Breast epithelium (tissue), 4 donors: ENCODE results near the gene CS. TPM values are rescaled to one million over a fixed set of nuclear protein-coding genes. Genes with fewer than 3 reads are reported as not detected.
A peak's percentile ranks its signal among the peaks of the same experiment; 100 is the strongest.
"Not testable (repeated sequence)": the region's sequence is repeated elsewhere in the genome, so short reads cannot be mapped to it uniquely, and the experiment has no call there.

Experiments
- DNase-seq, 2 donors: peaks; one replicate each; pipeline ENCODE4 v3.0.0-alpha.2; 2019; ENCODE audit warnings: low spot score in 2 of 2
- H3K27ac ChIP-seq, 2 donors: fragments of 200-600 bp; sonication (generic) in 1 of 2; one replicate each; pipeline ENCODE4 v1.5.1; 2016 to 2019; ENCODE audit warnings: mild to moderate bottlenecking in 1 of 2
- H3K27me3 ChIP-seq, 2 donors: fragments of 200-600 bp; sonication (generic) in 1 of 2; one replicate each; pipeline versions ENCODE4 v1.5.1 to v1.6.0; 2017 to 2019; ENCODE audit warnings: control low read depth in 1 of 2, mild to moderate bottlenecking in 1 of 2
- H3K36me3 ChIP-seq: fragments of 200-600 bp; one replicate; pipeline ENCODE4 v1.5.1; 2019
- H3K4me1 ChIP-seq, 2 donors: fragments of 200-600 bp; sonication (generic); one replicate each; pipeline ENCODE4 v1.5.1; 2016 to 2019; ENCODE audit warnings: control low read depth in 1 of 2
- H3K4me3 ChIP-seq, 3 donors: fragments of 200-600 bp; sonication (generic); 1 replicate in 2 of 3; 2 replicates in 1 of 3; pipeline ENCODE4 v1.5.1; 2016 to 2019; ENCODE audit warnings: mild to moderate bottlenecking in 3 of 3, moderate library complexity in 2 of 3
- H3K9me3 ChIP-seq, 2 donors: fragments of 200-600 bp; sonication (generic) in 1 of 2; one replicate each; pipeline ENCODE4 v1.5.1; 2016 to 2019; ENCODE audit warnings: control low read depth in 1 of 2
- POLR2A ChIP-seq: fragments of 450-650 bp; IDR thresholded peaks from one replicate; pipeline ENCODE4 v1.6.1; 2016; ENCODE audit warnings: antibody characterized with exemption, mild to moderate bottlenecking, moderate library complexity
- POLR2AphosphoS5 ChIP-seq, 3 donors: sonication (generic); formaldehyde crosslinking; IDR thresholded peaks; one replicate each; pipeline ENCODE4 v1.6.1; 2017; ENCODE audit warnings: antibody characterized with exemption in 3 of 3
- intact Hi-C: fragments of 100-400 bp; cut with DNase I; formaldehyde crosslinking; loops from one replicate; pipeline ENCODE4 v1.15.1; 2023; ENCODE audit warnings: low total_unique reads
- total RNA-seq, 3 donors: library from RNA; depleted of rRNA; stranded (reverse); fragments of >200 nt; gene quantifications; one replicate each; pipeline ENCODE4 v1.1.0, GENCODE V29; 2016
- TF ChIP-seq, protein P1 (sequence below), 3 donors: fragments of 450-650 bp; IDR thresholded peaks; one replicate each; pipeline ENCODE4 v1.5.1; 2016 to 2017; ENCODE audit warnings: antibody characterized with exemption in 3 of 3, mild to moderate bottlenecking in 3 of 3, moderate library complexity in 3 of 3

CS gene
- total RNA-seq = 100 to 1,000 TPM in 2 of 3 donors, 10 to 100 TPM in 1; 79.2 to 132 (median 103) TPM

- peak within 1 kb of the TSS; percentile 96 to 98 for H3K27ac ChIP-seq
- no peaks in the 10 kb centered on the region for H3K27me3 ChIP-seq
- TF ChIP-seq POLR2AphosphoS5 (IDR thresholded peaks at IDR 0.05) (peak; percentile 16 to 71 (median 57)), POLR2A (peak; percentile 35)
- TF ChIP-seq, protein P1, sequence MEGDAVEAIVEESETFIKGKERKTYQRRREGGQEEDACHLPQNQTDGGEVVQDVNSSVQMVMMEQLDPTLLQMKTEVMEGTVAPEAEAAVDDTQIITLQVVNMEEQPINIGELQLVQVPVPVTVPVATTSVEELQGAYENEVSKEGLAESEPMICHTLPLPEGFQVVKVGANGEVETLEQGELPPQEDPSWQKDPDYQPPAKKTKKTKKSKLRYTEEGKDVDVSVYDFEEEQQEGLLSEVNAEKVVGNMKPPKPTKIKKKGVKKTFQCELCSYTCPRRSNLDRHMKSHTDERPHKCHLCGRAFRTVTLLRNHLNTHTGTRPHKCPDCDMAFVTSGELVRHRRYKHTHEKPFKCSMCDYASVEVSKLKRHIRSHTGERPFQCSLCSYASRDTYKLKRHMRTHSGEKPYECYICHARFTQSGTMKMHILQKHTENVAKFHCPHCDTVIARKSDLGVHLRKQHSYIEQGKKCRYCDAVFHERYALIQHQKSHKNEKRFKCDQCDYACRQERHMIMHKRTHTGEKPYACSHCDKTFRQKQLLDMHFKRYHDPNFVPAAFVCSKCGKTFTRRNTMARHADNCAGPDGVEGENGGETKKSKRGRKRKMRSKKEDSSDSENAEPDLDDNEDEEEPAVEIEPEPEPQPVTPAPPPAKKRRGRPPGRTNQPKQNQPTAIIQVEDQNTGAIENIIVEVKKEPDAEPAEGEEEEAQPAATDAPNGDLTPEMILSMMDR (IDR thresholded peaks at IDR 0.05) = peak in 1 of 3 donors; percentile 14
- peak within 1 kb of the TSS; percentile 75 to 92 (median 87) for H3K4me3 ChIP-seq
- peak; percentile 99 for DNase-seq
- no peaks in the 10 kb centered on the region for H3K9me3 ChIP-seq
- intact Hi-C loops = loop anchor here (2.0 kb wide), 1 partner anchor 43 kb away; no protein-coding TSS in a partner anchor
- no peaks in the 10 kb centered on the region for H3K36me3 ChIP-seq
- peaks cover 0 to 7% of the 10 kb centered on the region in 2 donors for H3K4me1 ChIP-seq
Measured at GRCh38 chr12:56299853-56300643, at the start of gene CS. Gene CS, minus strand, starts transcription at chr12:56300330. Its CDS starts 129 bp downstream, at chr12:56300201.

DNA sequence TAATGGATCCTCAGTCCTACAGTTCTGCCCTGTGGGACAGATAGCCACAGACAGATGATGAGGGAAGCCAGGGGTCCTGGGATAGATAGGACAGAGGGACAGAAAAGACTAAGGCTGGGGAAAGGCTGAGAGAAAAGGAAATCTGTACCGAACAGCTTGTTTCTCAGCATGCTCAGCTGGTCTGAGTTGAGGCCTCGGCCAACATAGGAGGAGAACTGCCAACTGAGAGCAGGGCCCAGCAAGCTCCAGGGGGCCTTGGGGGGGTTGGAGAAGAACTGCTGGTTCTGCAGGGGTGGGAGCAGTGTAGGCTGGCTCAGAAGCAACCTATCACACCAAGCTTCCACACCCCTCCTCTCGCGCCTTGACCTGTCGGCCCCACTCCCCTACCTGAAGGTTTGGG, 48.6 kb upstream of the CS start:
- TF ChIP-seq POLR2A = no peak
- TF ChIP-seq, protein P1 (IDR thresholded peaks at IDR 0.05) = no peak
- TF ChIP-seq POLR2AphosphoS5 (IDR thresholded peaks at IDR 0.05) = no peak
- H3K27ac ChIP-seq = no peak overlapping the region
- H3K9me3 ChIP-seq = no peaks in the 10 kb centered on the region
- no peaks in the 10 kb centered on the region for H3K27me3 ChIP-seq
- H3K4me1 ChIP-seq = no peaks in the 10 kb centered on the region
- intact Hi-C loops = no loop called here
- H3K4me3 ChIP-seq = no peak overlapping the region
- no peak for DNase-seq
- H3K36me3 ChIP-seq = peaks cover 10% of the 10 kb centered on the region

- H3K27ac ChIP-seq, H3K9me3 ChIP-seq, H3K27me3 ChIP-seq, H3K4me1 ChIP-seq, DNase-seq, H3K36me3 ChIP-seq, intact Hi-C loops, H3K4me3 ChIP-seq: not testable (repeated sequence)
Measured at GRCh38 chr12:56347255-56347654, 47.1 kb upstream of the CS start.

- no peak for TF ChIP-seq POLR2A
- TF ChIP-seq, protein P1 (IDR thresholded peaks at IDR 0.05) = no peak
- TF ChIP-seq POLR2AphosphoS5 (IDR thresholded peaks at IDR 0.05) = no peak
- peaks cover 10% of the 10 kb centered on the region for H3K36me3 ChIP-seq
- no peak overlapping the region for H3K27ac ChIP-seq
- H3K27me3 ChIP-seq = no peaks in the 10 kb centered on the region
- H3K4me1 ChIP-seq = no peaks in the 10 kb centered on the region
- no peak for DNase-seq
- intact Hi-C loops = no loop called here
- no peak overlapping the region for H3K4me3 ChIP-seq
- no peaks in the 10 kb centered on the region for H3K9me3 ChIP-seq
Measured at GRCh38 chr12:56346675-56347074, 46.5 kb upstream of the CS start.

DNA sequence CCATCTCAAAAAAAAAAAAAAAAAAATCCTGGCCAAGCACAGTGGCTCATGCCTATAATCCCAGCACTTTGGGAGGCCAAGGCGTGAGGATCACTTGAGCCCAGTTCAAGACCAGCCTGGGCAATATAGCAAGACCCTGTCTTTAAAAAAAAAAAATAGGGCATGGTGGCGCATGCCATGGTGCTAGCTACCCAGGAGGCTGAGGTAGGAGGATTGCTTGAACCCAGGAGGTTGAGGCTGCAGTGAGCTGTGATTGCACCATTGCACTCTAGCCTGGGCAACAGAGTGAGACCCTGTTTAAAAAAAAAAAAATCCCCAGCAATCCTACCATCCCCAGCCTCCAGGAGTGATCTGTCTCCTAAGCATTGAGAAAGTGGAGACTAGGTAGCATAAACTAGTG, 42.2 kb upstream of the CS start:
- DNase-seq, H3K4me3 ChIP-seq, H3K27me3 ChIP-seq, H3K27ac ChIP-seq, H3K4me1 ChIP-seq, H3K36me3 ChIP-seq, H3K9me3 ChIP-seq, intact Hi-C loops: not testable (repeated sequence)

- no peaks in the 10 kb centered on the region for H3K9me3 ChIP-seq
- H3K4me1 ChIP-seq = no peaks in the 10 kb centered on the region
- H3K36me3 ChIP-seq = no peaks in the 10 kb centered on the region
- H3K27me3 ChIP-seq = no peaks in the 10 kb centered on the region
- no peak overlapping the region for H3K27ac ChIP-seq
- H3K4me3 ChIP-seq = no peak overlapping the region
- no peak for DNase-seq
- TF ChIP-seq POLR2A = no peak
- no peak for TF ChIP-seq POLR2AphosphoS5 (IDR thresholded peaks at IDR 0.05)
- TF ChIP-seq, protein P1 (IDR thresholded peaks at IDR 0.05) = no peak
- intact Hi-C loops = no loop called here
Measured at GRCh38 chr12:56341616-56342015, 41.5 kb upstream of the CS start.
